Testis (tissue), 2 donors: Measurements from ENCODE around the gene MTURN.

ENCODE experiments used
- POLR2A ChIP-seq: fragments of 450-650 bp; IDR thresholded peaks from one replicate; pipeline ENCODE4 v1.6.1; 2017; ENCODE audit warnings: antibody characterized with exemption, mild to moderate bottlenecking, moderate library complexity
- TF ChIP-seq, protein P1 (sequence below), 3 experiments: fragments of 450-650 bp in 2 of 3; fragments of 200-600 bp in 1 of 3; sonication (generic) in 1 of 3; IDR thresholded peaks; one replicate each; pipeline ENCODE4 v1.5.1; 2016 to 2019; ENCODE audit warnings: antibody characterized with exemption in 3 of 3, mild to moderate bottlenecking in 2 of 3, moderate library complexity in 1 of 3

- TF ChIP-seq, protein P1, sequence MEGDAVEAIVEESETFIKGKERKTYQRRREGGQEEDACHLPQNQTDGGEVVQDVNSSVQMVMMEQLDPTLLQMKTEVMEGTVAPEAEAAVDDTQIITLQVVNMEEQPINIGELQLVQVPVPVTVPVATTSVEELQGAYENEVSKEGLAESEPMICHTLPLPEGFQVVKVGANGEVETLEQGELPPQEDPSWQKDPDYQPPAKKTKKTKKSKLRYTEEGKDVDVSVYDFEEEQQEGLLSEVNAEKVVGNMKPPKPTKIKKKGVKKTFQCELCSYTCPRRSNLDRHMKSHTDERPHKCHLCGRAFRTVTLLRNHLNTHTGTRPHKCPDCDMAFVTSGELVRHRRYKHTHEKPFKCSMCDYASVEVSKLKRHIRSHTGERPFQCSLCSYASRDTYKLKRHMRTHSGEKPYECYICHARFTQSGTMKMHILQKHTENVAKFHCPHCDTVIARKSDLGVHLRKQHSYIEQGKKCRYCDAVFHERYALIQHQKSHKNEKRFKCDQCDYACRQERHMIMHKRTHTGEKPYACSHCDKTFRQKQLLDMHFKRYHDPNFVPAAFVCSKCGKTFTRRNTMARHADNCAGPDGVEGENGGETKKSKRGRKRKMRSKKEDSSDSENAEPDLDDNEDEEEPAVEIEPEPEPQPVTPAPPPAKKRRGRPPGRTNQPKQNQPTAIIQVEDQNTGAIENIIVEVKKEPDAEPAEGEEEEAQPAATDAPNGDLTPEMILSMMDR (IDR thresholded peaks at IDR 0.05) = no peak
- no peak for TF ChIP-seq POLR2A
Observed at GRCh38 chr7:30168835-30169573, 34.2 kb downstream of the MTURN start.
